IPS-NIHi11 (cell line): ENCODE data around the gene AVPR2.

Experiments
- DNase-seq: peaks from one replicate; pipeline ENCODE4 v3.0.0; 2012; ENCODE audit warnings: mixed read lengths, low spot score

The AVPR2 gene

DNA sequence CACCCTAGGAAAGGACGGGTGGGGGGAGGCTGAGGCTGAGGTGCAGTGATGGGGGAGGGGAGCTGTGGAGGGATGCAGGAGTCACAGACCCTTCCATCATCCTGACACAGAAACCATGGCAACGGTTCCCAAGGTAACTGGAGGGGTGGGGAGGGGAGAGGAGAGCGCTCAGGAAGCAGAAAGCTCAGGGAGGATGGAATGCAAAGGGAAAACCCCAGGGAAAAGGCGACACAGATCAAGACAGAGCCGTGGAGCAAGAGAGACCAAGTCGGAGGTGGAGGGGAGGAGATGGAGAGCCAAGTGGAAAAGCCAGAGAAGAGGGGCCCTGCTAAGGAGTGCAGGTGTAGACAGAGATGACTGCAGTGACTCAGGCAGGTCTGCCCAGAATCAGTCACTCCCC lies 33.0 kb upstream of the AVPR2 start:
- no peak for DNase-seq

DNA sequence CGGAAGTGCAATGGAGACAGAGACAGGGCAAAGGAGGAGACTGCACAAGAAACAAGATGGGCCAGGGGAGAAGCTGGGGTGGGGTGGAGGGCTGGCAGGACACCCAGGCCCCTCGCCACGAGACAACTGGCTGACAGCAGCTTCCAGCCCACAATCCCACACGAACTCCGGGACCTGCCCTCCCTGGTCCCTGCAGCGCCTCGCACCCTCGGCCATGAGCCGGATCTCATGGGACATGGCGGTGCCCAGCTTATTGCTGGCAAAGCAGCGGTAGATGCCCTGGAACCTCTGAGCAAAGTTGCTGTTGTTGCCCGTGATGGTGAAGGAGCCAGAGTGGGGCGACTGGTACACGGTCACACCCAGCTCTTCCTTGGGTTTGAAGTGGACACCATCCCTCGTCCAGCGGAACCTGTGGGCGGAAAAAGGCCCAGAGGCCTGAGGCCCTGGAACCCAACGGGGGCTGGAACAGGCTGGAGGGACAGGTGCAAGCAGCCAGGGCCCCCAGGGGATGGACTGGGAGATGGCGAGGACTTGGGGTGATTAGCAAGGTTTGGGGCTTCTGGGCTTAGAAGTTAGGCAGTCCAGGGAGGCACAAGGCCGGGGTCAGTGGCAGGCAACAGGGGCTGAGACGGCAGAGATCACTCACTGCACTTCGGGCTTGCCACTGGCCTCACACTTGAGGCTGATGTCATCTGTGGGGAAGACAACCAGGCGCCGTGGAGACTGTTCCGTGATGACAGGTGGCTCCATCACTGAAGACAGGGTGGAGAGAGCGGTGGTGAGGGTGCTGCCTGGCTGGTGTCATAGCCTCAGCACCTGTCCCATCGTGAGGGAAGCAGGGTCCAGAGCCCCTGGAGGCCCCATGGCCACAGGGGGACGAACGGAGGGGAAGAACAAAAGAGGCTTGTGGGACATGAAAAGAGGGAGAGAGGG lies 32.3 kb upstream of the AVPR2 start:
- no peak for DNase-seq

DNA sequence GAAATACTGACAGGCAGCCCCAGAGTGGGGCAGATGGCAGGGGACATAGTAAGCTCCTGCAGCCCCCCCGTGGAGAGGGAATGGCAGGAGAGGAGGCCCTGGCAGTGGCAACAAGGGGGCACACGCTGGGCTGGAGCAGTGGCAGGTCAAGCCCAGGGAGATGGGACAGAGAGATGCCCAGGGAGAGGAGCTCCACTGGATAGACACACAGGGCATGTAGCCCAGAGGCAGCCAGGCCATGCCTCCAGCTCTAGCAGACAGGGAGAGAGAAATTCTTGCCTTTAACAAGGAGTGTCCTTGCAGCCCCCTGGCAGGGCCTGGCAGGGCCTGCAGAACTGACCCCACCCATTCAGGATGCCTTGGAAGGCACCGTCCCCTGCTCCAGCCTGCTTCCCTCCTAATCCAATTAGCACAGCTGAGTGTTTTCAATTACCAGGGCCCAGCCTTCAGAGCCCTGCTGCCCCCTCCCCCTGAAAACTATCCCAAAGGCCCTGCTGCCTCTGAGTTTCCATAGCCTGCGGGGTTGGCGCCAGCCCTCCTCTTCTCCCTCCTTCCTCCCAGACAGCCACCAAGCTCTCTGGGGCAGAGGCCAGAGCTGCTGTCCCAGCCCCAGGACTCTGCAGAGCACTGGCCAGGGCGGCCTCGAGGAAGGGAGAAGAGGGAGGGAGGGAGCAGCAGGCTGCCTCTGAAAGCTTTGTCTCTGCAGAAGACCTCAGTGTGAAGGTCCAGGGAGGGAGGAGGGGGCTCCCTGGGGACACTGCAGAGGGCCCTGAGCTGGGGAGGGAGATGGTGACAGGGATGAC lies 31.0 kb upstream of the AVPR2 start:
- DNase-seq: no peak

DNA sequence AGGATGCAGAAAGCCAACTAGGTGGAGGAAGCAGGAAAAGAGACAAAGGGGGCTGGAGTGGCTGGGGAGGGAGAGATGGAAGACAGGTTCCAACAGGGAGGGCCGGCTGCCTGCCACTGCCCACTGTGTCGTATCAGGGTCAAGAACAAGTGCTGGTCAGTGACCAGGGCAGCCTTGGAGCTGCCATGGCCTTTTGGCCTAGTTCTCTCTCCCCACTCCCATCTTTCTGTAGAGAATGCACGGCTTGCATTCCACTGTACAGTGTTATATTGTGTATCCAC lies 30.4 kb upstream of the AVPR2 start:
- DNase-seq: no peak

DNA sequence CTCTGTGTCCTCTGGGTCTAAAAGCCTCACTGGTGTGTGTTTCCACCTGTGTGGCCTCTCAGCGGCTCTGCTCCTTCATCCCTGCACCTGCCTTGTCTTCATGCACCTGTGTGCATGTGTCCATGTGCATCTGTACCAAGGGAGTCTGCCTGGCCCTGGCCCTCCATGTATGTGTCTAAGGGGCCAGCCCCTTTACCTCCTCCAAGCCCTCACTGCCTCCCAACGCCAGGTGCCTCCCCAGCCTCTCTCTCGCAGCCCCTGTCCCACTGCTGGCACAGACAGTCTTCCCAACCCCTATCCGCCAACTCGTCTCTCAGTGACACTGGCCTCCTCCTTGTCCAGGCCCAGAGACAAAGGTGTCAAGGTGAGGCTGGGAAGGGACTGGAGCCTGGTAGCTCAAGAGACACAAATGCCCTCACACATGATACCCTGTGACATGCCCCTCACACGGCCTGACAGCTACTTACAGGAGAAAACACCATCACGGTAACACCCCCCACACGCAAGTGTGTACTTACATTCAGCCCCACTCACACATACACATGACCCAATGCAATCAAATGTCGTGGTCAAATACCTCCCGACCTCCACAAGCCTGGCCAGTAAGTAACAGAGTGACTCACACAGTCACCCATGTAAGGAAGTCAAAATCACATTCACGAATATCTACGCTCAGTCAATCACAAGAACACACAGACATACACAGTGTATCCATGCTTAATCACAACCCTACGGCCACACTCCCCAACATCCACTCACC lies 29.9 kb upstream of the AVPR2 start:
- DNase-seq: no peak

DNA sequence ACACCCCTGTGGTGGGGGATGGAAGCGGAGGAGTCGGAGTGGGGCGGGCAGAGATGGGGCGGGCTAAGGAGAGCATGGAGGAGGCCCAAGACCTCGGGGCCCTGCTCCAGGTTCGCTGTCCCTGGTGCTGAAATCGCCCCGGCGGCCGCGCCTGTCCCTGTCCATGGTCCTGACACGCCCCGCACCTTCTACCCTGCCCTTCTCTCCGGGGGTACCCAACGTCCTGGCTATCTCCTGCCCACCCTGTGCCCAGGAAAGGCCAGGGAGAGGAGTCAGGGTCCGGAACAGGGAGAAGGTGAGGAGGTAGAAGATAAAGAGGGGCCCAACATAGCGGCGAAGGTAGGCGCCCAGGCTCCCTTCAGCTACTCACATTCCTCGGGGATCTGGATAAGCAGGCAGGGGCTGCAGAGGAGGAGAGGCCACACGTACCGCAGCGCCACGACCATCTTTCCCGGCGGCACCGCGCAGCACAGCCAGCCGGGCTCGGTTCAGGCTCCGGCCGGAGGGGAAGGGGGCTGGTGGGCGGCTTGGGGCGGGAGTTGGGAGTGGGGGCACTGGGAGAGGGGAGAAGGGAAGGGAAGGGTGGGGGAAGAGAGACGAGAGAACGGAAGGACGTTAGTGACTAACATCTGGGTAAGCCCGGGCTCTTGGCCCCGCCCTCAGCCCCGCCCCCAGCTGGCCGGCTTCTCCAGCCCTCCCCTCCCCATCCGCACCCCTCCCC lies 28.9 kb upstream of the AVPR2 start:
- peak; percentile 79 for DNase-seq

DNA sequence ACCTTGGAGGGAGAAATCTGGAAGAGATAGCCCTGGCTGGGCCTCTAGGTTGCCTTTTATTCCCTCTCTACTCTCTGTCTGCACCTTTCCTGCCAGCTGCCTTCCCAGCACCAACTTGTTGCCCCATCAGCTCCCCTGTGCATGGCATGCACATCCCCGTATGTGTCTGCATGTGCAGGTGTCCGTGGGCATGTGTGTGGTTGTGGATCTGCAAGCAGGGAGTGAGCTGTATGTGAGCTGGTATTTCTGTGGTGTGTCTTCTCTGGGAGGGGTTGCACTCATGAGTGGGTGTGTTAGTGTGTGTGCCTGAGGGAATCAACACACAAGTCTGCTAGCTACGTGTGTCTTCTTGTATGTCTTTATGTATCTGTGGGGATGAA lies 28.4 kb upstream of the AVPR2 start:
- no peak for DNase-seq

DNA sequence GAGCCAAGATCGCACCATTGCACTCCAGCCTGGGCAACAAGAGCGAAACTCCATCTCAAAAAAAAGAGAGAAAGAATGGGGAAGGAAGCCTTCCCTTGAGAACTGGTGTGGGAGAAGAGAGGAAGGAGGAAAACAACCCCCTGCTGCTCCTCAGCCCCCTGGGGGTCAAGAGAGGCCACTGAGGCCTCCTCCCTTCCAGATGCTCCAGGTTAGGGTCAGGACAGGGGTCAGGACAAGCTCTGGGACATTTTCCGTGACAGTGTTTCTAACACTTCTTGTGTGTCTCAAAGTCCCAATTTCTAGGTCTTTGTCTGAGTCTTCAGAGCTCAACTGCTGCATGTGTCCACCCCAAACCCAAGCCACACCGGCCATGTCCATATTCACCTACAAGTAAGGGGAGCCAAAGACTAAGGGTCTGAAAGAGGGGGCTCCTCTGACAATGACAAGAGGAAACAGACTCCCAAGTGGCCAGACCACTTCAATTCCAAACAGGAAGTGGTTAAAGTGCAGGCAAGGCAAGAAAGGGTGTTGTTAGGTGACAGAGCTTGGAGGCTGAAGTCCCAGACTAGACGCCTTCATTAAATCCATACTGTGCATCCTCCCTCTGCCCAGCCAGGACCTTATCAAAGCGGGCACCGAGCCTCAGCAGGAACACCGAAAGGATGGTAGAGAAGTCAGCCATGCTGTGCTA lies 26.8 kb upstream of the AVPR2 start:
- no peak for DNase-seq

DNA sequence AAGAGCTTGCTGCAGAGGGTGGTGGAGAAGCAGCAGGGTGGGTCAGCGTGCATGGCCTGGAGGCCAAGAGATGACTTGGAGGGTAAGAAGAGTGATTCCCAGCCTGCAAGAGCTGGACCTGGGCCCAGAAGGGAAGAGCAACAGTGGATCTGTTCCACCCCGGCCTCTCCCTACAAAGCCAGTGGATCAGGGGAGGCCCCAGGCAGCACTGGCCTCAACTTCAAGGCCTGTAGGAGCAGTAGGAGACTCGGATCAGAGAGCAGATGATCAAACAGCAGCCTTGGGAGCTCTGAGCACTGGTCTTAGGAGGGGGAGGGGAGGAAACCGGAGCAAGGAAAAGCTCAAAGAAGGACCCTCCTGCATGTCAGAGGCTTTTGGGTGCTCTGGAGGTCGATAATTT lies 26.1 kb upstream of the AVPR2 start:
- no peak for DNase-seq

DNA sequence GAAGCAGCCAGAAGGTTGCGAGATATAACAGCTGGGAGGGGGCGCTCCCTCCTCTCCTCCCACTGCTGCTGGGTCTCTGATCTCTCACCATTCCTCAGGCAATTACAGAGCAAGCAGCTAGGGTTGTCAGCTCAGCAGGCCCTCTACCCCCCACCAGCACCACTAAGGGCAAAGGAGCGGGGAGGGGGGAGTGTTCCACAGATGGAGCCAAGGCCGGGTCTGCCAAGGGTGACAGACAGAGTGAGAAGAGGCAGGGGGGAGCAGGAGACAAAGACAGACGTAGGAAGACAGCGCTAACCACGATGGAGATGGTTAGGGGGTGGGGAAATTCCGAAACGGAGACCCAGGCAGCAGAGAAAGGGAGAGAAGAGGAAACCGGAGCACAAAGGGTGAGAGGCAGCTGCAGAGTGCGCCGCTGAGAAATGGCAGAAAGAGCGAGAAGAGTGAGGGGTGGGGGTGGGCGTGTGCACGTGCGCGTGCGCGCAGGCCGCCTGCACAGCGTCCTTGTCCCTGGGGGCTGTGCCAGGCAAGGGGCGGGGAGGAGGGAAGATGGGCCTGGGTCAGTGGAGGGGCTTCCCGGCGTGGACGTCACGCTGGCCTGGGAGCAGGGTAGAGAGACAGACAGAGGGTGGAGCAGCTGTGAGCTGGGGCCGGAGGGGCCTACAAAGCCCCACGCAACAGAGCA lies 25.4 kb upstream of the AVPR2 start:
- no peak for DNase-seq

DNA sequence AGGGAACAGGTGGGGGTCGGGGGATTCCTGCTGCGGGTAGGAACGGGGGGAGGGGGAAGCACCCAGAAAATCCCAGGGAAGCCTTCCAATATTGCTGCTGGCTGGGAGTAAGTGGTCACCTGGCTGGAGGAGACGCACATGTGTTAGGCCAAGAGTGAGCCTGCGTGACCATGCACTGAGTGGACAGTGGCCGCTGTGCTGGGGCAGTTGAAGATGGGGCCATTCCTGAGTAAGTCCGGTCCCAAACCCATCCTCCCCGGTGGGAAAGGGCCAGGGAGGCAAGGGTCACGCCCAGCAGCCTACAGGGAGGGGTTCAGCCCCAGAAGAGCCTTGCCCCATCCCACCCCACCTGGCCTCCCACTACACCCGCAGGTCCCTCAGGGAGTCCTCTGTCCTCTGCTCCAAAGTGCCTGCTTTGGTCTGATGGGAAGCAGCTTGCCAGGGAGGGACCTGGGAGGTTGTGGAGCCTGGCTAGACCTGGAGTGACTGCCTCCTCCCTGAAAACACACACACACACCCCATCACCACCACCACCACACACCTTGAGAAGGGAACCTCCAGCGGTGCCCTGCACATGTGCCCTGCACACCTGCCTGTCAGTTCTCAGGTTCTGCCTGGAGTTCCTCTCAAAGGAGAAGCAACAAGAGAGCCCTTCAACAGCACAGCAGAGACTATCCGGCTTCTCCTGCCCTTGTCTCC lies 24.6 kb upstream of the AVPR2 start:
- no peak for DNase-seq

DNA sequence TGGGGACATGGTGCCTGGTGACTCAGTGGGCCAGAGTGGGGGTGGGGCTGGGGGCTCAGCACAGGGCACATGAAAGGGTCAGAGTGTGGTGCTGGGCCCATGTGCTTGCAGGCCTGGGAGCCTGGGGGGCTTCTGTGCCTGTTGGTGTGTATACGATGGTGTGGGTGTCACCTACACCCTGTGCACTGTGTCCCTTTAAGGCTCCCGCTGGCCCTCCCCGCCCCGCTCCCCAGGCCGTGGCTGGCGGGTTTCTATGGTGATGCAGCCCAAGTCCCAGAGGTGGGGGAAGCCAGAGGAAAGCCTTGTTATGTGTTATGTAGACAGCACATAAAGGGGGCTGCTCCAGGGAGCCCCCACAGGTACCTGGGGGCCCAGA lies 24.0 kb upstream of the AVPR2 start:
- DNase-seq: no peak

DNA sequence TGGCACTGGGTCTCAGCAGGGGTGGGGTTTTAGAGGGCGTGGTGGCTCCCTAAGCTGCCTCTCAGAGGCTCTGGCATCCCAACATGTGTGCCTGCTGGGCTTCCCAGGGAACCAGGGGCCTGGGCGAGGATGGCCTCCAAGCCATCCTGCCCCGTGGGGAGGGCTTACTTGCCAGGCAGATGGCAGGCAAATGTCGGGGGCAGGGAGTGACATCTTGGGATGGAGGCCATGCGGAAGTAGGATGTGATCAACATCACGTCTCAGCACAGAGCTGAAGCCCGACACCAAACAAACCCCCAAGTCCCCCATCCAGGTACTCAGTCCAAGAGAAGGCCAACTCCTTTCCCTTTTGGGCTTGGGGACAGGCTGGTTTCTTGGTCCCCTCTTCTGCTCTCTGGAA lies 23.2 kb upstream of the AVPR2 start:
- DNase-seq: no peak

DNA sequence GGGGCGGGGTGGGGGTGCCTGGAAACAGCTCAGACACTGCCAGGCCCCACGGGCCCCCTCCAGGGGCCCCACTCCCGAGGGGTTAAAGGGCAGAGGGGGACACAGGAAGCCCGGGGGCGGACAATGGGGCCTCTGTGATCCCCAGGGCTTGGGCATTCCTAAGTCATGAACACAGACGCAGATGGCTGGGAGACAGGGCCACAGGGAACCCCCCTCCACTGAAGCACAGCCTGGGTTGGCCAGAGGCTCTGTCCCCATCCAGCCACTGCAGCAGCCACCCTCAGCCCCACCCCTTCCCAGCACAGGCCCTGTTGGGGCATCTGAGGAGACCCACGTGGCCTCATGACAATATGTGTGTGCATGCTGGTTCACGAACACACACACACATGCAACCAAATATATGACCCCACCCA lies 22.4 kb upstream of the AVPR2 start:
- DNase-seq: no peak

DNA sequence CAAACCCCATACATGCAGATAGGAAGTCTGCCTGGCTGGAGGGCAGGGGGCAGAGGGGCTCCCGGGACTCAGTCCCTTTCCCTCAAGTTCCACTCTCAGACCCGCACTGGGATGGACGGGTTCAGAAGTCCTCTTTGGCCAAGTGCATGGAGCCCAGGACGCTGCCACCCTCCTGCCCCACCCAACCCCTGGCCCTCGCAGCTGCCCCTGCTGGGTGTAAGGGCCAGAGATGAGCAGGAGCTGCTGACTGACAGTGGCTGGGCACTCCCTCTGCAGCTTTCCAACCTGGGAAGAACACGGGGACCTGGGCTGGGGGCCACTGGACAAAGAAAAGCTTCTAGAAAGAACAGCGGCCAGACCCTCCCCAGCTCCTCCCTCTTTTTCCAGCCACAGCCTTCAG lies 21.9 kb upstream of the AVPR2 start:
- DNase-seq: no peak

DNA sequence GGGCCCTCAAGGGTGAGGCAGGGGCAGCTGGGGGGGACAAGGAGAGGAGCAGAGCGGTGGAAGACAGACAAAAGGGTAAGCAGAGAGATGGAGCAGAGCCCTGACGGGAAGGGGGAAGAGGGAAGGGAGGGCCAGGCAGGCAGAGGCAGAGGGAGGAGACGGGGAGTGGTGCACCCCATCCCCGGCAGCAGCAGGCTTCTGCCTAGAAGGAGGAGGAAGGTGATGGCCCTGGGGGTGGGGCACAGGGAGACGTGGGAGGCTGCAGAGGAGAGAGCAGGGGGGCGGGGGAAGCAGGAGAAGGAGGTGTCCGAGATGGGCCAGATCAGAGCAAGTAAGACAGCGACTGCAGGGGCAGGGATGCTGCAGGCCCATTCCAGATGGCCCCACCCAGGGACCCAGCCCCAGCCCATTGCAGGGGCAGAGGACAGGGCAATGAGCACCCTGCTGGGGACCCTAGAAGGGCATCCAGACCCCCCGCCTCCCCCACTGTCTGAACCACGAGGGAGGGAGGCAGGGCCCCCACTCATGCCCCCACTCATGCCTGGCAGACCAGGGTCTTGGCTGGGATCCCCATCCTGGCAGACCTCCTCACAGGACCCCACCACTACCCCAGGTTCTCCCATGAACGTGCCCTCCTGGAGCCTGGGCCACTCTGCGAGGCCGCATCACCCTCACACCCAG lies 21.2 kb upstream of the AVPR2 start:
- DNase-seq: no peak

DNA sequence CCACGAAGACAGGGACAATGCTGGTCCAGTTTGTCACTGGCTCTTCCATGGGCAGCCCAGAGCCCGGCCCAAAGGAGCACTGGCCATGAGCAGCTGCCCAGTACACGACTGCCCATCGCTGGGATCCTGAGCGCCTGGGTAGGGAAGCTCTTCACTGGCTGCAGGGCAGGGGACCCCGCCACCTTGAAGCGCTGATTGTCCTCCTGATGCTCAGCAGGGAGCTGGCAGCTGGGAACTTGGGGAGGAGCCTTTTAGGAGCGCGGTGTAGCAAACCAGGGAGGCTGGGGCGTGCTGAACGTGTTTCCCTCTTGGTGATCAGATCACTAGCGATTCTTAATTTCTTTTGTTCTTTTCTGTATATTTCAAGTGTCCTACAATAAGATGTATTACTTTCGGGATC lies 20.3 kb upstream of the AVPR2 start:
- DNase-seq: no peak

DNA sequence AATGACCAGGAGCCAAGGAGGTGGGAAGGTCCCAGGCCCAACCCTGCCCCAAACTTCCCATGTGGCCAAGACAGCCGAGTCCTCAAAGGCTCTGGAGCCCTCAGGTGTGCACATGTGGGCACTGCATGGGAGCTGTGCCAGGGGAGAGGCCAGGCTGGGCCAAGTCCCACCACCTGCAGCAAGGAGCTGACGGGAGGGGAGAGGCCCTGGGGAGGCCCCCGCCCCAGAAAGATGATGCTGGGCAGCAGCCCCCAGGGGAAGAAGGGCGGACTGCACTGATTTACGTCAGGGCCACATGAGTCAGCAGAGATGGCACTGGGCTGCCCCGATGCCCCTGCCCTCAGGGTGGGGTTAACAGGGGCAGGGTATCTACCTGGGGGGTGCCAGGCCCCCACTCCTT lies 19.9 kb upstream of the AVPR2 start:
- no peak for DNase-seq

DNA sequence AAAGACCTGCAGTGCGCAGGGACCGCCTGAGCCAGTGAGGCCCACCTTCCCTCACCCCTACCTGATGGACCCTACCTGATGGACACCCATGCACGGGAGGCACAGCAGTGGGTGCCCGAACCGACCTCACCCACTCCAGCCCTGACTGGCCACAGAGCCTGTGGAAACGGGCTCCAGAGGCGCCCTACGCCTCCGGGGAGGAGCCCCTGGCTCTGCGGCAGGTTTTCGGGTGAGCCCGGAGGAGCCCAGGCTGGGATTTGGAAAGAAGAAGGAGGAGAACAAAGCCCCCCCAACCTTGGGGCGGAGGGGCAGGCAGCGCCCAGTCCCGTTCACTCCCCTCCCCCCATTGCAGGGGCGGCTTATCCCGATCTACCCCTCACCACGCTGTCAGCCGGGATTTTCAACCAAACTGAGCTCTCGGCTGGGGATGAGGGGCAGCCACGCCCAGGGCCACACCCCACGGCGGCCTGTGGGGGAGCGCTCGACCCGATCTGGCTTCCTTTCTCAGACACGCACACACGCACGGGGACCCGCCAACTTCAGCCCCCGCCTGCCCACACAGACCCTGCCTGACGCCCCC lies 19.2 kb upstream of the AVPR2 start:
- DNase-seq: no peak
